Ovary (tissue), 3 donors: ENCODE data around the gene CALD1.

Source experiments
- POLR2A ChIP-seq: fragments of 450-650 bp; IDR thresholded peaks from one replicate; pipeline ENCODE4 v1.6.1; 2017; ENCODE audit warnings: antibody characterized with exemption, mild to moderate bottlenecking, moderate library complexity
- TF ChIP-seq, protein P1 (sequence below), 3 donors: fragments of 450-650 bp in 2 of 3; fragments of 200-600 bp in 1 of 3; IDR thresholded peaks; one replicate each; pipeline versions ENCODE4 v1.5.1 to v1.8.0; 2016 to 2022; ENCODE audit warnings: antibody characterized with exemption in 3 of 3, mild to moderate bottlenecking in 1 of 3
- donor health status: DM: no; HTN: no; CAD: no.

- TF ChIP-seq, protein P1, sequence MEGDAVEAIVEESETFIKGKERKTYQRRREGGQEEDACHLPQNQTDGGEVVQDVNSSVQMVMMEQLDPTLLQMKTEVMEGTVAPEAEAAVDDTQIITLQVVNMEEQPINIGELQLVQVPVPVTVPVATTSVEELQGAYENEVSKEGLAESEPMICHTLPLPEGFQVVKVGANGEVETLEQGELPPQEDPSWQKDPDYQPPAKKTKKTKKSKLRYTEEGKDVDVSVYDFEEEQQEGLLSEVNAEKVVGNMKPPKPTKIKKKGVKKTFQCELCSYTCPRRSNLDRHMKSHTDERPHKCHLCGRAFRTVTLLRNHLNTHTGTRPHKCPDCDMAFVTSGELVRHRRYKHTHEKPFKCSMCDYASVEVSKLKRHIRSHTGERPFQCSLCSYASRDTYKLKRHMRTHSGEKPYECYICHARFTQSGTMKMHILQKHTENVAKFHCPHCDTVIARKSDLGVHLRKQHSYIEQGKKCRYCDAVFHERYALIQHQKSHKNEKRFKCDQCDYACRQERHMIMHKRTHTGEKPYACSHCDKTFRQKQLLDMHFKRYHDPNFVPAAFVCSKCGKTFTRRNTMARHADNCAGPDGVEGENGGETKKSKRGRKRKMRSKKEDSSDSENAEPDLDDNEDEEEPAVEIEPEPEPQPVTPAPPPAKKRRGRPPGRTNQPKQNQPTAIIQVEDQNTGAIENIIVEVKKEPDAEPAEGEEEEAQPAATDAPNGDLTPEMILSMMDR (IDR thresholded peaks at IDR 0.05): no peak
- TF ChIP-seq POLR2A: no peak
Measured at GRCh38 chr7:134885967-134886352, 106.5 kb downstream of the CALD1 start.
